AG04450 (cell line): ENCODE measurements around the gene CDKN2C. TPM values are rescaled to one million over a fixed set of nuclear protein-coding genes. Genes with fewer than 3 reads are reported as not detected.

Source experiments
- CTCF ChIA-PET: fragments of 300-600, 350-600 bp; formaldehyde crosslinking; extraction: SDS; loops from one replicate; lab custom pipeline; 2022; ENCODE audit warnings: antibody characterized with exemption, inconsistent platforms; lab: Charles Lee
- POLR2A ChIA-PET: fragments of 350-600 bp; formaldehyde crosslinking; extraction: SDS; loops from one replicate; lab custom pipeline; 2021; ENCODE audit warnings: antibody characterized with exemption, inconsistent platforms; lab: Yijun Ruan, JAX
- DNase-seq: peaks from one replicate; pipeline ENCODE4 v3.0.0-alpha.2; 2011; ENCODE audit warnings: low read depth, low spot score
- H3K27ac ChIP-seq: one replicate; pipeline ENCODE4 v1.5.1; 2012; ENCODE audit warnings: low read depth, low read length, control low read depth
- H3K27me3 ChIP-seq: one replicate; pipeline ENCODE4 v1.6.0; 2012; ENCODE audit warnings: low read length; ENCODE audit not compliant: control insufficient read depth, insufficient read depth
- H3K4me3 ChIP-seq: 2 replicates; pipeline ENCODE4 v1.5.1; 2011; ENCODE audit warnings: mild to moderate bottlenecking, low read depth, low read length, control low read depth
- H3K9me3 ChIP-seq: 2 replicates; pipeline ENCODE4 v1.5.1; 2012; ENCODE audit warnings: low read length; ENCODE audit not compliant: control insufficient read depth, insufficient read depth
- CTCF ChIP-seq: IDR thresholded peaks from 2 replicates; pipeline ENCODE4 v1.5.1; 2011; ENCODE audit warnings: low read depth, low read length, control low read depth, inconsistent platforms
- polyA plus RNA-seq: library from polyadenylated mRNA; depleted of rRNA; stranded (reverse); fragments of >200 nt; gene quantifications from 2 replicates; pipeline ENCODE4 v1.2.3, GENCODE V29; 2011

The CDKN2C gene
- polyA plus RNA-seq, 1 experiment = 12.5 TPM

GRCh38 chr1:50970509-50970887, 453 bp downstream of the CDKN2C start:
- DNase-seq = no peak

GRCh38 chr1:50970931-50971582, 1.0 kb downstream of the CDKN2C start:
- H3K27ac ChIP-seq = no peak overlapping the region
- ChIA-PET CTCF (no interaction called here), POLR2A (no interaction called here)
- H3K4me3 ChIP-seq = peak overlapping the region; percentile 85
- no peak for DNase-seq
- no peak for TF ChIP-seq CTCF
- H3K9me3 ChIP-seq = no peaks in the 10 kb centered on the region
- H3K27me3 ChIP-seq = no peaks in the 10 kb centered on the region

More at GRCh38 chr1:50970509-50970887, 453 bp downstream of the CDKN2C start:
- Histone ChIP-seq H3K27ac (peak overlapping the region; percentile 81), H3K4me3 (peak overlapping the region; percentile 85), H3K9me3 (no peaks in the 10 kb centered on the region), H3K27me3 (no peaks in the 10 kb centered on the region)
- no peak for TF ChIP-seq CTCF
- ChIA-PET POLR2A (interaction anchor here (0.7 to 2.1 kb wide), 2 partner anchors 8 to 10 kb away, joined by 3 to 7 read pairs; partner anchors contain the start of gene FAF1), CTCF (interaction anchor here (0.6 to 1.2 kb wide), 3 partner anchors 157 to 218 kb away, joined by 3 to 5 read pairs (median 3); no protein-coding TSS in a partner anchor)

GRCh38 chr1:50971748-50972305, 1.8 kb downstream of the CDKN2C start:
- H3K4me3 ChIP-seq = peak overlapping the region; percentile 27
- ChIA-PET CTCF (interaction anchor here (1.0 kb wide), 1 partner anchor 99 kb away, joined by 6 read pairs; no protein-coding TSS in a partner anchor), POLR2A (no interaction called here)

GRCh38 chr1:50972766-50973165, 2.7 kb downstream of the CDKN2C start:
- no peak for TF ChIP-seq CTCF
- no peak for DNase-seq
- CTCF ChIA-PET = interaction anchor here (1.0 to 1.5 kb wide), 2 partner anchors 100 to 219 kb away, joined by 3 to 6 read pairs; no protein-coding TSS in a partner anchor
- Histone ChIP-seq H3K4me3 (no peak overlapping the region), H3K27me3 (no peaks in the 10 kb centered on the region), H3K27ac (no peak overlapping the region), H3K9me3 (no peaks in the 10 kb centered on the region)
- POLR2A ChIA-PET = no interaction called here

More at GRCh38 chr1:50971748-50972305, 1.8 kb downstream of the CDKN2C start:
- no peak for TF ChIP-seq CTCF
- DNase-seq = no peak
- Histone ChIP-seq H3K27me3 (no peaks in the 10 kb centered on the region), H3K27ac (no peak overlapping the region), H3K9me3 (no peaks in the 10 kb centered on the region)

- ChIA-PET POLR2A (no interaction called here), CTCF (interaction anchor here (1.5 kb wide), 1 partner anchor 218 kb away, joined by 3 read pairs; no protein-coding TSS in a partner anchor)
- H3K4me3 ChIP-seq = no peak overlapping the region
- H3K27ac ChIP-seq = no peak overlapping the region
- TF ChIP-seq CTCF = no peak
- no peak for DNase-seq
- no peaks in the 10 kb centered on the region for H3K27me3 ChIP-seq
- H3K9me3 ChIP-seq = no peaks in the 10 kb centered on the region
These were observed 3.2 kb downstream of the CDKN2C start for GRCh38 chr1:50973255-50973654.
